ENCODE results near the gene CALCB.

The CALCB gene

DNA sequence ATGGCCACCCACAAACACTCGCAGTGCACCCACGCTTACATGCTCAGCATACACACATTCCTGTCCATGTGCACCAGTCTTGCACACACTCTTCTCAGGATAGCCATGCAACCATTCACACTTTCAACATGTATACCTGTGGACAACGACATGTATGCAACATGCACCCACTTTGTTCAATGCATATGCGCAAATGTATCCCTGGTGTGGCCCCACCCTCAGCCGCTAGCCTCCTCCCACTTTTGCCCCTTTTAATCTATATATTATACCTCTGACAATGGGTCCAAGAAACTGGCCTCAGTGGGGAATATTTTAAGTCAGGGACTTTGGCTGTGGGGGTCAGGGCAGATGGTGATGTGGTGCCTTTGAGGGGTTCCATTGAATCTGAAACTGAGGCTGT lies 42.3 kb downstream of the CALCB start:
- TF ChIP-seq CTCF (IDR thresholded peaks at IDR 0.05; ENCODE audit: control insufficient read depth, insufficient read depth, low read depth, low read length, missing control alignments), result no peak
- DNase-seq (ENCODE audit: low read depth), result no peak
- no peak overlapping the region for H3K4me3 ChIP-seq (ENCODE audit: control insufficient read depth, low read depth, low read length)

- no peak overlapping the region for H3K4me3 ChIP-seq (ENCODE audit: control insufficient read depth, low read depth, low read length)
- no peak for TF ChIP-seq CTCF (IDR thresholded peaks at IDR 0.05; ENCODE audit: control insufficient read depth, insufficient read depth, low read depth, low read length, missing control alignments)
- DNase-seq (ENCODE audit: low read depth), result no peak
Measured at GRCh38 chr11:15117751-15118150, 44.4 kb downstream of the CALCB start.

DNA sequence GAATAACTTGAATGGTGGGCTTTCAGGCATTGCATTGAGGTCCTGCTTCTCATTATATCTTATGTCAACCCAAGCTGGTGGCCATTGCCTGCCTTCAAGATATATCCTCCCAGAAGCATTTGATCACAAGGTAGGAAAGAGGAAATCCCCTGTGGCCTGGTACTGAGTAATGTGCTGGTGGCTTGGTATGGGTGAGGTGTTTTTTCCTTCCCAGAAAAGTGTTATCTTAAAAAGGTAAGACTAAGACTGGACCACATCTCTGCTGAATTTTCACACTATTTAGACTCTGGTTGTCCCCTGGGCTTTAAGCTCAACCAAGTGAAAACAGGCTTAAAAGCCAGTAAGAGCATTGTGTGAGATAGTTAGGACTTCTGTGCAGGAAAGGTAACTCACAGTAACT lies 45.0 kb downstream of the CALCB start:
- H3K4me3 ChIP-seq (ENCODE audit: control insufficient read depth, low read depth, low read length), result no peak overlapping the region
- no peak for TF ChIP-seq CTCF (IDR thresholded peaks at IDR 0.05; ENCODE audit: control insufficient read depth, insufficient read depth, low read depth, low read length, missing control alignments)

DNA sequence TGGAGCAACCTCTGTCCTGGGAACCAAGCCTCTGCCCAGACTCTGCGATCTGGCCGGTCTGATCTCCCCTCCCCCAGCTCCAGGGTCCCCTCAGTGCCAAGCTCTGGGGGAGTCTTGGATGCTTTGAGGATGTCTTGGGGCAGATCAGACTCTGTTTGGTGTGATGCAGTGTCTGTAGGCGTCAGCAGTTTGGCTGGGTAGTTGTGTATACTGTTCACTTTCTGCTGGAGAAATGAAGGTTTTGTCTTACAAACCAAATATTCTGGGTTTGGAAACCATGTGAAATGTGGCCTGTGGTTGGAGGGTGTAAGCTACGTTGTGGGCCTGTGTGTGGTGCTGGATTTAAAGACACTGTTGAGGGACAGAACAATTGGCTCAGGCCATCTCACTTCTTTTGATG lies 46.0 kb downstream of the CALCB start:
- TF ChIP-seq CTCF (IDR thresholded peaks at IDR 0.05; ENCODE audit: control insufficient read depth, insufficient read depth, low read depth, low read length, missing control alignments), result no peak
- H3K4me3 ChIP-seq (ENCODE audit: control insufficient read depth, low read depth, low read length), result no peak overlapping the region
- DNase-seq (ENCODE audit: low read depth), result no peak

More for the DNA sequence above, 45.0 kb downstream of the CALCB start:
- DNase-seq (ENCODE audit: low read depth), result no peak

DNA sequence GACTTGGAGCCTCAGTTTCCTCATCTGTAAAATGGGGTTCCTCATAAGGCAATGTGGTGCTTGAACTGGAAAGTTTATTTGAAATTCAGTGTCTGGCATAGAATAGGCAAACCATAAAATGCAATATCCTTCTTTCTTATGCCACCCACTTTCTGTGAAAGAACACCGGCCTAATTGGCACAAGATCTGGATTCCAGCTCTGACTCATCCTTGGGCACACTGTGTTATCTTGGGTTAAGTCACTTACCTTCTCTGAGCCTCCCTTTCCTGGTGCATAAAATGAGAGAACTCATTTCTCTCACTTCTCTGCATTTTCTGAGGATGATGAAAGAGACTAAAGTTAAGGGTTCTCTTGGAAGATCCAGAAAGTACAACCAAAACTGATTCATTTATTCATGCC lies 46.4 kb downstream of the CALCB start:
- no peak for TF ChIP-seq CTCF (IDR thresholded peaks at IDR 0.05; ENCODE audit: control insufficient read depth, insufficient read depth, low read depth, low read length, missing control alignments)
- DNase-seq (ENCODE audit: low read depth), result no peak
- H3K4me3 ChIP-seq (ENCODE audit: control insufficient read depth, low read depth, low read length), result no peak overlapping the region

DNA sequence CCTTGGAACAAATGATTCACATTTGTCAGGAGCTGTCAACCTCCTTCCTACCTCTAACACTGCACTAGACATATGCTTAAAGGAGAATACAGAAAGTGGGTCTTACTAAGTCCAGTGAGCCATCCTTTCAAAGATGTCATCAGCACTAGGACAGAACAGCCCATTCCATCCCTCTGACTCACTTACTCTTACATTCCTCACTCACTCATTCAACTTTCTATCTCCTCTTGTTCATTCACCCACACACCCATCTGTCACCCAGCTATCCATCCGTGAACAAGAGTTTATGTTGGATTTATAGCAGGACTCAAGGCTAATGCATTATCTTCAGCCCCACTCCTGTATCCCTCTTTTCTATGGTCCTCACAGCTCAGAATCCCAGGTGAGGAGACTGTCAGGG lies 50.5 kb downstream of the CALCB start:
- TF ChIP-seq CTCF (IDR thresholded peaks at IDR 0.05; ENCODE audit: control insufficient read depth, insufficient read depth, low read depth, low read length, missing control alignments), result no peak
- DNase-seq (ENCODE audit: low read depth), result peak; percentile 63

DNA sequence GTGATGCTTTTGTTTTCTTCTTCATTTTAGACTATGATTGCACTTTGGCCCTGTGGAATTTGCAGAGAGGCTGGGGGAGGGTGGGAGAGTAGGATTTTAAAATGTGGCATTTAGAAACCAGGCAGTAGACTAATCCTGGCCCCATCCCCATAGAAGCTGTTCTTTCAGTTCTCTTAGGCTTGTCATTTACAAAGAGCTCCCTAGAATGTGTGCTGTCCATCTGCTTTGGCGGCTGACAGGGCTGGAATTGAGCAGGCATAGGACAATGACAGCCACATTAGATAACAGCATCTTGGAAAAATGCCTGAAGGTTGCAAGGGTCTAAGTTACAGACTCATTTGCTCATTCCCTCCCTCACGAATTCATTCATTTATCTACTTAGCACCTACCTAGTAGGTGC lies 51.1 kb downstream of the CALCB start:
- no peak for DNase-seq (ENCODE audit: low read depth)
- no peak overlapping the region for H3K4me3 ChIP-seq (ENCODE audit: control insufficient read depth, low read depth, low read length)
- TF ChIP-seq CTCF (IDR thresholded peaks at IDR 0.05; ENCODE audit: control insufficient read depth, insufficient read depth, low read depth, low read length, missing control alignments), result no peak

More for the DNA sequence above, 50.5 kb downstream of the CALCB start:
- no peak overlapping the region for H3K4me3 ChIP-seq (ENCODE audit: control insufficient read depth, low read depth, low read length)

All from AG09309 (cell line).